HG03521 (cell line): ENCODE data around the gene ARHGEF7.

Source experiments
- ATAC-seq: cut with Tn5 transposase; IDR thresholded peaks from one replicate; pipeline ENCODE4 v1.9.1; 2021; ENCODE audit warnings: mild to moderate bottlenecking, moderate library complexity; ENCODE audit not compliant: unreplicated experiment

ARHGEF7 gene

DNA sequence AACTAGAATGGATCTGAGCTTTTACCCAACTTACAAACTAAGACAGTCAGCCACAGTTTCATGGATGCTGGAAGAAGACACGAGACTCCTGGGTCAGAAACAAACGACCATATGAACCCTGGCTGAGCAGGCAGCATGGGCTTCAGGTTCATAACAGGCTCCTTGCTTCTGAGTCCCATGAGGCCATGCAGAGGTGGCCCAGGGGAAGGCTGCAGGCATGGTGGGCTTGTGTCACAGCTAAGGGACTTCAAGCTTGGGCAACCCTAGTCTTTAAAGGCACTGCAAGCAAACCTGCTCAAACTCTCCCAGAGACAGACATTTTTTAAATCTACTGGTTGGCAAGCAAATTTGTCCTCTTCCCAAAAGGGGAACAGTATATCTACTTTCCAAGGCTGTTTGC, 5.1 kb upstream of the ARHGEF7 start:
- no peak for ATAC-seq

DNA sequence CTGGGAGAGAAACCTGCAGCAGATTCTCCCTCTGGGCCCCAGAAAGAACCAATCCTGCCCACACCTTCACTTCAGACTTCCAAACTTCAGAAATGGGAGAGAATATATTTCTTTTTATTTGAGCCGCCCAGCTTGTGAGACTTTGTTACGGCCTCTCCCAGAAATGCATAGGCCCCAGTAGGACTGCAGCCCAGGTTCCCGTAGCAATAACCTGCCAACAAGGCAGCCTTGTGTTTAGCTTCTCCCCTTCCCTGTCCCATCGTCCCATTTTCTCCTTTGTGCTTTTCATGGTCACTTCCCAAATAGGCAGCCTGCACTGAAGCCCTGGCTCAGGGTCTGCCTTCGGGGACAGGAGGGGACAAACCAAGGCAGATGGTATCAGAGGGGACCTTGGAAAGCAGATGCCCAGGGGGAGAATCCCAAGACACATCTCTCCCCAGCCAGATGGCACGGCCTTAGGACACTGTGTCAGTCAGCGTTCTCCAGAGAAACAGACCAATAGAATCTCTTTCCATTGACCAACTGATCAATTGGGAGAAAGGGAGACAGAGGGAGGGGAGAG, 3.7 kb upstream of the ARHGEF7 start:
- no peak for ATAC-seq

DNA sequence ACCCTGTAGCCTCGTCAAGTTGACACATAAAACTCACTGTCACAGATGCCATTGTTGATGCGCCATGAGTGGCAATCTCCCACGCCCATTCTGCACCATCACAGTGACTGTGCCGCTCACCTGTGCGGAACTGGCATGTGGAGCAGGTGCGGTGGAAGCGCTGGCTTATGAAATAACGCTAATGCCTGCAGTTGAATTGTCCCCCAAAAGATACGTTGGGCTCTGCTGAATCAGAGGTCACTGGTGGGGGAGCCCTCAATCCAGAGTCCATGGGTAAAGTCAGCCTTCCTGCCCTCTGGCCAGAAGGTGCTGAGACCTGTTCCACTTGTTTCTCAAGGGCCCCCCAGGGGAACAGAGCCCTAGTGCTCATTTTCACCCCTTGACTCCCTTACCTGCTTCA, 2.9 kb upstream of the ARHGEF7 start:
- ATAC-seq: no peak

DNA sequence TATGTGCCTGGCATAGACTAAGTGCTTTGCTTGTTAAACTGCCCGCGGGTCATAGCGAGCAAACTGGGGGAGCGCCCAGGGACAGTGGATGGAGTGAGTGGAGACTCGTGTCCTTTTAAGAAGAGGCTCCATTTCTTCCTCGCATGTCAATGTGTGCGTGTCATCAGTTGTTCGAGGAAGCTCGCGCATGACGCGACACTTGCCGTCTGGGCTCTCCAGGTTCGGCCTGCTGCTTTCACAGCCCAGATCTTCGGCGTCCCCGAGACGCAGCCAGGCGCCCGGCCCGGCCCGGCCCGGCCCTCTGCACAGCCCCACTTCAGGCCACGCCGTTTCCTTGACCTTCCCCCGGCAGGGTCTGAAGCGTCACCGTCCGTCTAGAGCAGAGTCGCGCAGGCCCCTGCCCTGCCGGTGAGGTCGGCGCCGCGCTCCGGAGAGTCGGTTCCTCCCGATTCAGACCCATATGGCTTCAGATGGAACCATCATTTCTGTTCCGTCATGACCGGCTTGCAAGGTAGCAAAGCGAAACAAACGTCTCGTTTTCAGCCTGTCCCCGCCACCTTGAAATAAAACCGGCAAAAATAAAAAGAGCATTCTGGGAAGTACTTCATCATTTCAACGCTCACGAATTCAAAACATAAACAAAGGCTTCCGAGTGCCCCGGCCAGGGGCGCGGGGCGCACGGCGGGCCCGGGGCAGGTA, 599 bp upstream of the ARHGEF7 start:
- no peak for ATAC-seq

DNA sequence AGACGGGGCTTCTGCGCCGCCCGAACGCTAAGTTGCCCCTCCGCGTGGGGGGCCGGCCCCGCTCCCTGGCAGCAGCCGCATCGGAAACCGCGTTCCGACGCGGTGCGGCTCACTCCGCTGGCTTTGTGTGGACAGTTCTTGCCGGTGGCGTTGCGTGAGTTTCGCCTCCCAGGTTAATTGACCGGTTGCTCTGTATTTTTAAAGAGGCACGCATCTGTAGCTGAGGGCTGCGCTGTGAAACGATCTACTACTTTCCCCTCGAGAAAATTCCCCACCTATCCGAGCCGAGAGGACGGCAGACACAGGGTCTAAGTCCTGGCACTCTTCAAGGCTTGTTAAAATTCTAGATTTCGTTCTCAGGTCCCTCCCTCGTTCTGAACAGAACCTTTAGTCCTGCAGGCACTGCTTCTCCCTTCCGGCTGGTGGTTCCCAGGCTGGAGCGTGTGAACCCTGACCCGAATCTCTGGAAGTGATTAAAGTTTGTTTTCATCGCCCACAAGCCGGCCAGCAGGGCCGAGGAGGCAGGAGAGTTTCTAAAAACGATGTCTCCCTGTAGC, 933 bp downstream of the ARHGEF7 start:
- ATAC-seq: no peak

DNA sequence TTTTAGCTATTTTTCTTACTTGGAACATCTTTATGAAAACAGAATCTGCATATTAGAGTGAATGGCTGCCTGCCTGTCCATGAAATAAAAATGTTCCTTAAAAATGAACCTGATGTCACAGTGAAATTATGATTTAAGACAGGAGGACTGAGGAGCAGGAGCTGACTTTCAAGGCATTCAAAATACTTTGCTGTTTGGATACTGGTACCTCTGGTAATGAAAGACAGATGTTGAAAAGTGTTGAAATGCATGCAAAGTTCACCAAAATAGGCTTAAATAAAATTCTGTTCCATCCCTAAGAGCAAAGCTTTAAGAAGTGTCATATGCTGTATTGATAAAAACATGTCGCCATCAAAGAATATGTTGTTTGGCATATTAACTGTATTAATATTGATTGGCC, 1.7 kb downstream of the ARHGEF7 start:
- no peak for ATAC-seq

DNA sequence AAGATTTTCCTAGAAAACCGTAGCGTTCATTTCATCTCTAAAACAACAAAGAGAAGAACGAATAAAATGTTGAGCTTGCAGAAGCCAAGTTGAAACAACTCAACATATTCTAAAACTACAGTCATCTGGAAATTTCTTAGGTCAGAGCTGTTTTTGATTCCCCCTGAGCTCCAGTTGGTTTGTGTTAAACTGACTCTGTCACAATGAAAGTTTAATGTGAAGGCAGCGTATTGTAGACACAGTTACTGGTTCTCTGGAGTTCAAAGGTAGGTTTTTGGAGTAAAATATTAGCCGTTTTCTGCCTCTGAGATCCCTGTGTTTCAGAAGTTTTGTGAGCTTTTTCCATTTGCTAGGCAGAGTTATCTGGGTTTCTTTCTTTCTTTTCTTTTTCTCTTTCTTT, 2.2 kb downstream of the ARHGEF7 start:
- ATAC-seq: no peak

DNA sequence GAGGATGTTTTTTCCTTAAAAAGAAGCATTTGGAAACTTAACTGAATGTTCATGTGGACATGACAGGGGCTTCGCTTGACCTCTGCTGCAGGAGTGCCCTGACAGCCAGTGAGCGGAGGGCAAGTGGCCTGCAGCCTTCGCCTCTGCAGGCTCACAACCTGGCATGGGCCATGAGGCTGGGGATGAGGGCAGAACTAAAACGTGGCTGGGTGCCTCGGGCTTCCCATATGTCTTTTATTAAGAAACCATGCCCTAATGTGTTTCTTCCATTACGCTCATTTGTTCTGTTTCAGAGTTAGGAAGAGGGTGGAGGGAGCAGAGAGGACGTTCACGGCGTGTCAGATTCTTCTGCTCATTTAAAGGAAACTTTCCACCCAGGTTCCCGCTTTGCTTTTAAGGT, 2.9 kb downstream of the ARHGEF7 start:
- no peak for ATAC-seq

DNA sequence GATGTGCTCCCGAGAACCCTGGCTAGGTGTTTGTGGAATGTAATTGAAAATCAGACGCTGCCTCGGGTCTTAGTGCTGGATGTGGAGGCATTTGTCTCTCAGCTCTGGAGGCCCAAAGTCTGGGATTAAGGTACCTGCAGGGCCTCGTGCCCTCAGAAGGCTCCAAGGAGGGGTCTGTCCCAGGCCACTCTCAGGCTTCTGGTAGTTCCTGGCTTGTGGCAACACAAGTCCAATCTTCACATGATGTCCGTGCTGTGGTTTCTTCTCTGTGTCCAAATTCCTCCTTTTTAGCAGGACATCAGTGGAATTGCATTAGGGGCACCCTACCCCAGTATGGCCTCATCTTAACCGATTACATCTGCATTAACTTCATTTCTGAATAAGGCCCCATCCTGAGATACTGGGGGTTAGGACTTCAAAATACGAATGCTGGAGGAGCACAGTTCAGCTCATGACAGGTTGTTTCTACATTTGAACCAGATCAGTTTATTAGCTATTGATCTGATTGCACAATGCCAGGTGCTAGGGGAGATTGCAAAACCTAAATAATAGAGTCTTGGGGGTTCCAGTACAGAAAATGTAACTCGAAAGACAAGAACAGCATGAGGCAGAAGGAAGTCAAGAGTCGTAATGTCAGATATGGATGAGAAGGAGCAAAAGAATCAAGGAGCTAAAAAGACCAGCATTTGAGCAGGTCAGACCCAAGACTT, 3.9 kb downstream of the ARHGEF7 start:
- ATAC-seq: no peak

DNA sequence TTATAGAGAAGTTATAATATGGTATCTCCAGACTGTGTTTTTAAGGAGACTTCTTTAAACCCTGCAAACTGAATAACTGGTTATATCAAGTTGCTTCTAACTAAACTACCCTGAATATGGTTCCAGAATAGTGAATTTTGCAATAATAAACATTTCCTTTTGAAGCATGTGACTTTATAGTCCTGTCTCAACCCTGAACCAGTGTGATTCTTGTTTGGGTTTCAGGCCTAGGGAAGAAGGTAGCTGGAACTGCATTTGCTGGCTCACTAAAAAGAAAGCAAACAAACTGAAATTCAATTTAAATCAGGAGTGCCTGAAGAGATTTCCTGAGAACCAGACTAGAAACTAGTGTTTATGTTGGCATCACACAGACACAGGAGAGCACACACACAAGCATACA, 4.9 kb downstream of the ARHGEF7 start:
- no peak for ATAC-seq

DNA sequence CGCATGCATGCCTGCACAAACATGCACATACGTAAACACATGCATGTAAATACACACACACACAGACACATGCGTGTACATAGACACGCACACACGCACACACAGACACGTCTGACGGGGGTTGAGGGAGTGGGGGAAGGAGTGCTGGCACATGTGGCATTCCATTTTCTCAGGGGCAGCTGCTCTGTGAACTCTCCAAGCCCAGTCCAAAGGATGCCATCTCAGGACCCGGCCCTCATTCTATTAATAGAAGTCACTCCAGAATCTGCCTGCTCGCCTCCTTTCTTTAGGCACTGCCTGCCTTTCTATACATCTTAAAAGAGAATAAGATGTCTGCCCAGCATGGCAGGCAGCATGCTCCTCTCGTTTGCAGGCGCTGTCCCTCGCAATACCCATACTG, 5.3 kb downstream of the ARHGEF7 start:
- no peak for ATAC-seq

DNA sequence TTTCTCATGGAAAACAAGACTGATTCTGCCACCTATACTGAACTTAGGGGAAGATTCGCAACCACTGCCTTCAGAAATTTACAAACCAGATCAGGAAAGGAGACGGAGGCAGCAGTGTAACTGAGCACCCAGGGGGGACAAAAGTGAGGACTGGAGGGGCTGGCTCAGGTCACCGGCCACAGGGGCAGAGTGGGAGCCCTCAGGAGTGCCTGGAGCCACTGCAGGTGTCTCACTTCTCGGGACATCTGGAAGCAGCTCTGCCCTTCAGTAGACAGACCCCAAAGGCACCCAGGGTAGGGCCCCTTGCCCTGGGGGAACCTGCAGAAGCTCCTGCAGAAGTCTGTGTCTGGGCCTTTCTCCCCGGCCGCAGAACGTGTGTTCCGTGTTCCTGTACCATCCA, 5.8 kb downstream of the ARHGEF7 start:
- no peak for ATAC-seq

DNA sequence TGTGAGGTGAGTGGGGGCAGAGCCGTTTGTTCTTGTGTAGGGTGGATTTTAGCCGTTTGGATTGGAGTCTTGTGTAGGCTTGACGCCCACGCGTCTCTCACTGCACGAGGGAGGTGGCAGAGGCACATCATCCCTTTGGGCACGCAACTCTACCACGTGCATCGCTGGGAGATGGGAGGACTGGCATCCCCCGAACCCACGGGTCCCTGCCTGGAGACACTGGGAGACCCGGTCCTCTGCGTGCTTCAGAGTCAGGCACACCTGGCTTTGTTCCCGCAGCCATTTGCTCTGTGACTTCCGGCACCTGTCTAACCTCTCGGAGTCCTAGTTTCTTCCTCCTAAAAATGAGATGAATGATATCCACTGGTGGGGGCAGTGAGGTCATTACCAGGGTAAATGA, 6.4 kb downstream of the ARHGEF7 start:
- ATAC-seq: no peak

DNA sequence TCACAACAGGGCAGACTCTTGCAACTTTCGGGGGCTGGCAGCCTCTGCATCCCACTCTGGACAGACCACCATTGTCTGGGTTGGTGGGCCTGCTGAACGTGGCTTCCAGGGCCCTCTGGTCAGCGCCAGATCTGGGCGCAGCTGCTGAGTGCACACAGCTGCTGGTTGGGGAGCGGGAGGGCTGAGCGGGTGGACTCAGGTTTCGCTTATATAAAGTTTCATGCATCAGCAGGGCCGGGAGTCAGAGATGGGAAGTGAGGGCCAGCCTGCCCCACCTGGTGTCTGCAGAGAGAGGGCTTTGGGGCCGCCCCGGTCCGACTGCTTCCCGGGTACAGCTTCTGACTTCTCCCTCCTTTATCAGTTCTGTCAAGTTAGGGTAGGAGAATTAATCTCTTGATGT, 6.9 kb downstream of the ARHGEF7 start:
- ATAC-seq: no peak

DNA sequence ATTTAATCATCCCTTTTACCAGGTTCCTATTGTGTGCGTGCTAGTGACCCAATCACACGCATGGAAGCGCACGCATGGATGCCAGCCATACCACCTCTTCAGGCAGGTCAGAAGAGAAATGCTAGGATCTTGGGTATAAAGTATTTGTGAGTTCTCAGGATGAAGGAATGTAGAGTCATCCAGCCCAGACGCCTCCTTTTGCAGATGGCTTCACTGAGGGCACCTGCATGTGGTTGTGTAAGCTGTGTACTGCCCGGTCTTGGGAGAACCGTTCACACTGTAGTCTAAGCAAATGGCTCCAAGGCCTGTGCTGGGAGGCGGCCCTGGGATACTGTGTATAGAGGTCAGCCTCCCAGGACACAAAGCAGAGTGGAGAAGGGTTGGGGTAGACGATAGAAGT, 7.5 kb downstream of the ARHGEF7 start:
- no peak for ATAC-seq

DNA sequence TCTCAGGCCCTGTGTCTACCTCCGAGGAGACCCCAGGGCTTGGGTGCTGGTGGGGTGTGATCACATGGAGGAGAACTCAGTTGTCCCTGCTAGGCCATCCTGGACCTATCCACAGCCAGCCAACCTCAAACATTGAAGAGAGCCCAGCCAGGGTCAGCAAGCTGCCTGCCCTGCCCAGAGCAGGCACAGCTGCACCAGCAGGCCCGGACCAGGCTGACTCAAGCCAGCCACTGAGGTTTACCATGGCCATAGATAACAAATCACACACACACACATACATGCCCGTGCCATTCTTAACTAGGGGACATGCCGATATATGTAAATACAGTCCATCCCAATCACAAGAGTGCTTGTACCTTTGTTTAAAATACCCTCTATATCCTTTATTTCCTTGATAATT, 8.1 kb downstream of the ARHGEF7 start:
- no peak for ATAC-seq

DNA sequence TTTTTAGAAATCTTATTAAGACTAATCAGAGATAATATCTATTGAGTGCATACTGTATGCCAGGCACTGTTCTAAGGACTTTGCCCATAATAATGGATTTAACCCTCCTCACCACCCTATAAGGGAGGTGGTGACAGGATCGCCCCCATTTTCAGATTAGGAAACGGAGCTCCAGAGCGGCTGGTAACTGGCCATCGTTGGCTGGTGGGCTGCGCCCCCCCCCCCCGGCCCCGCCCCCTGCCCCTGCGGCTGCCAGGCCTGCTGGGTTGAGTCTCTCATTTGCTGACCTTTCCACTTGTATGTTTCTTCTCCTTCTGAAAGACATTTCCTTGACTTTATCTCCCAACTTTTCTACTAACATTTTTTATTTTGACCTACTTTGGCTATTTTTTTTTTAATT, 8.5 kb downstream of the ARHGEF7 start:
- no peak for ATAC-seq

DNA sequence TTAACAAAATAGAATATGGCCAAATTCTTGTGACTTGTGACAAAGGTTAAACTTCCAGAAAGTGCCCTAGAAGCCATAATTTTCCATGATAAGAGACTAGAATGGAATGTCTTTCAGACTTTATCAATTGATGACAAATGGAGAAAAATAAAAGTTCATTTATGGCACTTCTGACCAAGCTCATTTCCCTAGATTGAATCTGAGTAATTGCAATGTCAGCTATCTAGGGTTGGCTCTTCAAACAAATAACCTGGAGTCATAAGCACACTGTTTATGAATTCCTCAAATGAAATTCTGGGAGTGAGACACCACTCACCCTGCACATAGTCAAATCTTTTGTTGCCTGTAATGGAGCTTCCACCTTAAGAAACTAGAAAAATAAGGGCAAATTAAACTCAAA, 11.4 kb downstream of the ARHGEF7 start:
- ATAC-seq: no peak

DNA sequence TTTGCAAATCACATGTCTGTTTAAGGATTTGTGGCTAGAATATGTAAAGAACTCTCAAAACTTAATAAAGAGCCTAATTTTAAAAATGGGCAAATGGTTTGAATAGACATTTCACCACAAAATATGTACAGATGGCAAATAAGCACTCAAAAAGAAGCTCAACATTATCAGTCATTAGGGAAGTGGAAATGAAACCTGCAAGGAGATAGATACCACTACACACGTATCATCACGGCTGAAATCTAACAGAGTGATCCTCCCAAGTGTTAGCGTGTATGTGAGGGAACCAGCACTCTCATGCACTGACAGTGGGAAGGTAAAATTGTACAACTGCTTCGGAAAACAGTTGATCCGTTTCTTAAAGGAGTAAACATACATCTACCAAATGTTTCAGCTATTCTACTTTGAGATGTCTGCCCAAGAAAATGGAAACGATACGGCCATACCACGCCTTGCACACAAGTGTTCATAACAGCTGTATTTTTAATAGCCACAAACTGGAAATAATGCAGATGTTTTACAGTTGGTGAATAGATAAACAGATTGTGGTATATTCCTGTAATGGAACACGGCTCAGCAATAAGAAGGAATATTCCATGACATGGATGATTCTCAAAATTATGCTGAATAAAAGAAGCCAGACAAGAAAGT, 14.5 kb downstream of the ARHGEF7 start:
- peak; percentile 98 for ATAC-seq

DNA sequence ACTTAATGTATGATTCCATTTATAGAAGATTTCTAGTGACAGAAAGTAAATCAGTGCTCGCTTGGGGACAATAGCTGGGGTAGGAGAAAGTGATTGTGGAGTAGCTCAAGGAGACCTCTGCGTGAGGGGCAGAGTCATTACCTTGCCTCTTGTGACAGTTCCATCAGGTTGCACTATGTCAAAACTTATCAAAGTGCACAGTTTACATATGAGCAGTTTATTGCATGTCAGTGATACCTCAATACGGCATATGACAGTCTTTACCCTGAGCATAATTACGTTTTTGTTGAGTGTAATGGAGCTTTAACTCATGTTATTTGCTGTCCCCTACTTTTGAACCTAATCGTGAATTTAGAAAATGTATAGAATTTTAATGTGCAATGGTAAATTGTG, 15.0 kb downstream of the ARHGEF7 start:
- ATAC-seq: no peak

DNA sequence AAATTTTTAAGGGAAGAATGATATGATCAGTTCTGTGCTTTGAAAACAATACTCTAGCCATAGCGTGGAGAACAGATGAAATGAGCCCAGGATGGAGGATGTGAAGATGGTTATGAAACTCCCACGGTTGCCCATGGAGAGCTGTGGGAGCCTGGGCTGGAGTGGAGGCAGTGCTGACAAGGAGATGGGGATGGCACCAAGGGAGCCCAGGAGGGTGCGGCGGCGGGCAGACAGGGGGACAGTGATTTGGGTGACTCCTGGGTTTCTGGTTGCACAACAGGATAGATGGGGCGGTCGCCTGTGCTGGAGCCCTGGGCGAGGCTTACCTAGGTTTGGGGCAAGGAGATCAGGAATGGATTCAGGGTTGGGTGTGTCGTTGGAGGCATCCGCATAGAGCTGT, 15.9 kb downstream of the ARHGEF7 start:
- no peak for ATAC-seq

DNA sequence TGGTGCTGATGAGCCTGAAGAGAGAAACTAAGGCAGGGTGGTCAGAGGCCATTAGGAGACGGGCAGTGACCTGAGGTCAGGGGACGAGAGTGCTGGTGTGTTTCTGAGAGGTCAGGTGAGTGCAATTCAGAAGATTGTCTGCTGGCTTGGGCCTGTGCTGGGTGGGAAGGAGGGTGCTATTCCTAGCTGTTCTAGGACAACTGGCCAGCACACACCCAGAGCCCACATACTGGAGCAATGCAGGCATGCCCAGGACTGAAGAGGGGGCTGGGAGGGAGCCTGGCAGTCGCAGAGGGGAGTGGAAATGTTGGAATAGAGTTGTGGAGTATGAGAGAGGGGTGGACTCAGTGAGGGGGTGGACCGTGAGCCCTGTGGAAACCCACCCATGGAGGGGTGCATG, 16.5 kb downstream of the ARHGEF7 start:
- ATAC-seq: no peak
